Suprapubic skin (tissue), 4 donors: ENCODE data around the gene HOXC6. TPM values are rescaled to one million over a fixed set of nuclear protein-coding genes. Genes with fewer than 3 reads are reported as not detected.
A peak's percentile ranks its signal among the peaks of the same experiment; 100 is the strongest.

Experiments
- DNase-seq, 2 donors: peaks; one replicate each; pipeline ENCODE4 v3.0.0-alpha.2; 2019; ENCODE audit warnings: low spot score in 2 of 2
- H3K27ac ChIP-seq: fragments of 200-600 bp; sonication (generic); one replicate; pipeline ENCODE4 v1.5.1; 2019
- H3K27me3 ChIP-seq: fragments of 200-600 bp; sonication (generic); one replicate; pipeline ENCODE4 v1.5.1; 2019
- H3K36me3 ChIP-seq: fragments of 200-600 bp; sonication (generic); one replicate; pipeline ENCODE4 v1.5.1; 2019
- H3K4me1 ChIP-seq: fragments of 200-600 bp; sonication (generic); one replicate; pipeline ENCODE4 v1.5.1; 2019
- H3K4me3 ChIP-seq: fragments of 200-600 bp; sonication (generic); one replicate; pipeline ENCODE4 v1.5.1; 2019; ENCODE audit warnings: mild to moderate bottlenecking
- H3K9me3 ChIP-seq: fragments of 200-600 bp; sonication (generic); one replicate; pipeline ENCODE4 v1.5.1; 2019
- EP300 ChIP-seq: sonication (generic); formaldehyde crosslinking; IDR thresholded peaks from one replicate; pipeline ENCODE4 v1.6.1; 2017; ENCODE audit warnings: antibody characterized with exemption
- POLR2A ChIP-seq, 2 donors: fragments of 450-650 bp; IDR thresholded peaks; one replicate each; pipeline ENCODE4 v1.6.1; 2017; ENCODE audit warnings: antibody characterized with exemption in 2 of 2, mild to moderate bottlenecking in 2 of 2, moderate library complexity in 2 of 2
- POLR2AphosphoS5 ChIP-seq, 3 donors: sonication (generic); formaldehyde crosslinking; IDR thresholded peaks; one replicate each; pipeline ENCODE4 v1.6.1; 2017; ENCODE audit warnings: antibody characterized with exemption in 3 of 3
- WGBS: methylation state at CpG from one replicate; pipeline ENCODE4 v1.1.5; 2018; 5-methylcytosine and 5-hydroxymethylcytosine counted together
- total RNA-seq, 4 donors: library from RNA; depleted of rRNA; stranded (reverse); fragments of >200 nt; gene quantifications; one replicate each; pipeline ENCODE4 v1.1.0, GENCODE V29; 2016
- TF ChIP-seq, protein P1 (sequence below), 2 donors: fragments of 200-600 bp in 1 of 2; fragments of 450-650 bp in 1 of 2; sonication (generic) in 1 of 2; IDR thresholded peaks; one replicate each; pipeline ENCODE4 v1.5.1; 2016 to 2019; ENCODE audit warnings: antibody characterized with exemption in 2 of 2, mild to moderate bottlenecking in 1 of 2, moderate library complexity in 1 of 2

Gene HOXC6
- total RNA-seq, 4 donors from 2014 or later = 0.98 to 6.2 (median 2.4) TPM

DNA sequence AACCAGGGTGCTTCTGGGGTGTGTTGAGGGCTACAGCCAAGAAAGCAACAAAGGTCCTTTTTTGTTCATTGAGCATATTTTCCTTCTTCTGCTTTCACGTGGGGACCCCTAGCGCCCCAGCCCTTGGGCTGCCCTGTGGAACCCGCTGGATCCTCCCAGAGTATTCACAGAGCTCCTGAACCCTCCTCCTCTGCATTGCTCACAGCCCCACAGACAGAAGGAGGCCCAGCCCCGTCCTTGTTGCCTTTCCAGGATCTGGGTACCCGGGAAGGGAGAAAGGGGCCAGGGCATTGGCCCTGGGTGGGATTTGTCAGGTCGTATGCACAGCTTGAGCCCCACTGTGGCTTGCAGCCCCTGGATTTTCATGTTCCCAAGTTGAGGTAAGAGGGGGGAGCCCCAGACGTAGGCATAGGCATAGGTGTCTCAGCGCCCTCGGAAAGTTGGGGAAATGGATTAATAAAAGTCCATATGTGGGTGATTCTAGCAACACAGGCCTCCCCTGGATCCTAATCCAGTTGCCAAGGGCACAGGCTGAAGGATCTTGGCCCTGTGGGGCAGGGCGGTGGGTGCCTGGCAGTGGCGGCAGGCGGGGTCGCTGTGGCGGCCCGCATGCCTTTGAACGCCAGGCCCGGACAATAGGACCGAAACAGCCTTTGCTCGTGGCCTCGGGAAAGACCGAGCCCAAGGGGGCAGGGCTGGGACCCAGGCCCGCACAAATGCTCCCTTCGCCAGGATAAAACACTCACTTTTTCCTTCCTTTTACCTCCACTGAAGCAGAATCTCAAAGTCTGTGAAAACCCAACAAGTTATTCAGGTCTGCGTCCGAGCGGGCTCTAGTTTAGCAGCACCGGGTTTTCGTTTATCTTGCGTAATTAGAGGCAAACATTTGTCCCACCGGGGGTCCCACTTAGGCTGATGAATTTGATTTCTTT lies 46.3 kb upstream of the HOXC6 start:
- peak in 1 of 2 donors; percentile 63 for DNase-seq
- 31% methylated on average over 27 of the region's 30 CpGs for WGBS
- Histone ChIP-seq H3K27me3 (peaks cover 74% of the 10 kb centered on the region), H3K9me3 (no peaks in the 10 kb centered on the region), H3K27ac (peak overlapping the region; percentile 98), H3K4me3 (peak overlapping the region; percentile 60), H3K36me3 (no peaks in the 10 kb centered on the region), H3K4me1 (peaks cover 71% of the 10 kb centered on the region)
- TF ChIP-seq, protein P1, sequence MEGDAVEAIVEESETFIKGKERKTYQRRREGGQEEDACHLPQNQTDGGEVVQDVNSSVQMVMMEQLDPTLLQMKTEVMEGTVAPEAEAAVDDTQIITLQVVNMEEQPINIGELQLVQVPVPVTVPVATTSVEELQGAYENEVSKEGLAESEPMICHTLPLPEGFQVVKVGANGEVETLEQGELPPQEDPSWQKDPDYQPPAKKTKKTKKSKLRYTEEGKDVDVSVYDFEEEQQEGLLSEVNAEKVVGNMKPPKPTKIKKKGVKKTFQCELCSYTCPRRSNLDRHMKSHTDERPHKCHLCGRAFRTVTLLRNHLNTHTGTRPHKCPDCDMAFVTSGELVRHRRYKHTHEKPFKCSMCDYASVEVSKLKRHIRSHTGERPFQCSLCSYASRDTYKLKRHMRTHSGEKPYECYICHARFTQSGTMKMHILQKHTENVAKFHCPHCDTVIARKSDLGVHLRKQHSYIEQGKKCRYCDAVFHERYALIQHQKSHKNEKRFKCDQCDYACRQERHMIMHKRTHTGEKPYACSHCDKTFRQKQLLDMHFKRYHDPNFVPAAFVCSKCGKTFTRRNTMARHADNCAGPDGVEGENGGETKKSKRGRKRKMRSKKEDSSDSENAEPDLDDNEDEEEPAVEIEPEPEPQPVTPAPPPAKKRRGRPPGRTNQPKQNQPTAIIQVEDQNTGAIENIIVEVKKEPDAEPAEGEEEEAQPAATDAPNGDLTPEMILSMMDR (IDR thresholded peaks at IDR 0.05) = no peak
- TF ChIP-seq EP300 = no peak
- TF ChIP-seq POLR2A (IDR thresholded peaks at IDR 0.05) = no peak
- TF ChIP-seq POLR2AphosphoS5 (IDR thresholded peaks at IDR 0.05) = no peak

DNA sequence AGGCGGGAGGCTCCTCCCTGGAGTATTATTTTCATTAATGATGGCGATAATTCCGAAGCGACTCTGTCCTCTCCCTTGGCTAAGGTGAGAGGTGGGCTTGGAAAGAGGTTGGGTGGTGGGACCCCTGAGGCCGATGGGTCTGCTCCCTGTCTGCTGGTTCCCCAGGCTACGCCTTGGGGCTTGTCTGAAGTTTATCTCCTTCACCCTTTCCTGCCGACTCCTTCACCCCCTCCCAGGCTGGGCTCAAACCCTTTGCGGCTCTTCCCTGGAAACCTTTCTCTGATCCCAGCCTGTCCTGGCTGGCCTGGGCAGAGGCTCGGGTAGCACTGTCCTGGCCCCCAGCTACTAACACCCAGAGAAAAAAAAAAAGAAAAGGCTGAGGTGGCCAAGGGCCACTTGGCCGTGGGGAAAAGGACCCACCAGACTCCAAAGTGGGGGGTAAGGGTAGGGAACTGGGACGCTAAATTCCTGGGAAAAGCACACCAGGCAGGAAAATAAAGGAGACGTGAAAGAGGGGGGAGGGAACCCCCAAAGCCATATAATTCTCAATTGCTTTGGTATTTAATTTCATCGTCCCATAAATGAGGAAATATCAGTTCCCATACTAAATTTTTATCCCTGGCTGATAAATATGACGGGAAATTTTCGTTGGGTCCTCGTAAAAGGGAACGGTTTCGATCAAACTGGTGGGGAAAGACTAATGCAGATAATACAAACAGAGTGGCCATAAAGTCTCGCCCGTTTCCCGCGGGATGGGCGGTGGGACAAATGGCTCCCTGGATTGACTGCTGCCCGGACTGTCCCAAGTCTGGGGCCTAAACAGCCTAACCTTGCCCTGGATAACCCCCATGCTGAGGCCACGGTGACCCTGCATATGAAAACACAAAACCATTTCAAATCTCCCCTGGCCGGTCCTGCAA lies 45.3 kb upstream of the HOXC6 start:
- Histone ChIP-seq H3K4me1 (peaks cover 75% of the 10 kb centered on the region), H3K36me3 (no peaks in the 10 kb centered on the region), H3K4me3 (peak overlapping the region; percentile 60), H3K27ac (peak overlapping the region; percentile 98), H3K27me3 (peaks cover 67% of the 10 kb centered on the region), H3K9me3 (no peaks in the 10 kb centered on the region)
- 34% methylated on average over 25 of the region's 26 CpGs for WGBS
- no peak for DNase-seq
- TF ChIP-seq POLR2A (IDR thresholded peaks at IDR 0.05) = no peak
- TF ChIP-seq POLR2AphosphoS5 (IDR thresholded peaks at IDR 0.05) = no peak
- TF ChIP-seq, protein P1 (IDR thresholded peaks at IDR 0.05) = no peak
- no peak for TF ChIP-seq EP300

DNA sequence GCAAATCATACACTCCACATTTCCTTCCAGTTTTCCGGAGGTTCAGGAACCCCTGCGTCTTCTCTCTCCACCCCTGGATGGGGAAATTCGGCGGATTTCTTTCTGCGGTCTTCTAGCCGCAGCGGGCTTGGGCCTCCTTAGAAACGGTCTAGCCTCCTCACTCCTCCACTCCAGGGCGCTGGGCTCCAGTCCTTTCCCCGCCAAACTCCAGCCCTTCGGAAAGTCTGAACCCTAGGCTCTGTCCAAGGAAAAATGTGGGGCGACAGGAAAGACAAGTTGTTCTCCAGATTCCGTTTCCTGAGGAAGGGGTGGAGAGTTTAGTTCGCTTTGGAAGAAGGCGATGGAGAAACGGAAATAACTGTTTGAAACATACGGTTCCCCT lies 44.7 kb upstream of the HOXC6 start:
- Histone ChIP-seq H3K9me3 (no peaks in the 10 kb centered on the region), H3K36me3 (no peaks in the 10 kb centered on the region), H3K4me1 (peaks cover 75% of the 10 kb centered on the region), H3K4me3 (peak overlapping the region; percentile 60), H3K27me3 (peaks cover 64% of the 10 kb centered on the region), H3K27ac (peak overlapping the region; percentile 98)
- DNase-seq = no peak
- TF ChIP-seq, protein P1 (IDR thresholded peaks at IDR 0.05) = no peak
- TF ChIP-seq EP300 (no peak), POLR2AphosphoS5 (IDR thresholded peaks at IDR 0.05) (no peak), POLR2A (IDR thresholded peaks at IDR 0.05) (no peak)
- 36% methylated on average over 17 of the region's 17 CpGs for WGBS

DNA sequence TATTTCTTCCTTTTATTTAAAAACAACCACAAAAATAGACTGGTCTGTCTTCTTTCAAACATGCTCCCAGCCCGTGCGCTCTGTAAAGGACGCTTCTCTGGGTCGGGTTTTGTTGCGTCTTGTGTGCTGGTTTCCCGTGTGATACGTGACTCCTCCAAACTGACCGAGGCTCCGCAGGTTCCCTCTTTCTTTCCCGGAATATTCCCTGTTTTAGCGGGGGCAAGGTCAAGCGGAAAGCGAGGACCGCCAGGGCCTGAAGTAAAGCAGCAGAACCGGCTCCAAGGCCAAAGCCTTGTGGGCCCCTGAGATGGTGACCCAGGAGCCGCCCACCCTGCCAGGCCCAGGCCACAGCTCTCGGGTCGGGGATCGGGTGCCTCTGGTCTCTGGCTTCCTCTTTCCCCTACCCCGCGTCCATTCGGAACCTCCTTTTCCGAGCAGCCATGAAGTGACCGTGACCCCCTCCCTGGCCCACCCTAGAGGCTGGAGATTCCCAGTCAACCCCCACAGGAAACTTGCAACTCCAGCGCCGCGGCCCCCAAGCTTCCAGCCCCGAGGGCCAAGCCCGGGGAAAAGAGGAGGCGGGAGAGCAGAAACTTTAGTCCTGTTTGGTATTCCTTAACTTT lies 44.2 kb upstream of the HOXC6 start:
- H3K9me3 ChIP-seq = no peaks in the 10 kb centered on the region
- WGBS = 28% methylated on average over 30 of the region's 30 CpGs
- H3K27ac ChIP-seq = peak overlapping the region; percentile 98
- peaks cover 64% of the 10 kb centered on the region for H3K27me3 ChIP-seq
- no peak for TF ChIP-seq EP300
- TF ChIP-seq, protein P1 (IDR thresholded peaks at IDR 0.05) = no peak
- TF ChIP-seq POLR2A (IDR thresholded peaks at IDR 0.05) = no peak
- peaks cover 75% of the 10 kb centered on the region for H3K4me1 ChIP-seq
- peak in 1 of 2 donors; percentile 72 for DNase-seq
- peak overlapping the region; percentile 60 for H3K4me3 ChIP-seq
- H3K36me3 ChIP-seq = no peaks in the 10 kb centered on the region
